Transverse colon (tissue), 4 donors: ENCODE measurements around the gene S100A9.

Experiments used
- POLR2AphosphoS5 ChIP-seq, 3 donors: sonication (generic); formaldehyde crosslinking; IDR thresholded peaks; one replicate each; pipeline ENCODE4 v1.6.1; 2016; ENCODE audit warnings: antibody characterized with exemption in 3 of 3
- TF ChIP-seq, protein P1 (sequence below), 5 experiments: fragments of 200-600 bp in 3 of 5; fragments of 450-650 bp in 2 of 5; sonication (generic) in 3 of 5; IDR thresholded peaks; 1 replicate in 2 of 5; 2 replicates in 3 of 5; pipeline ENCODE4 v1.5.1; 2016 to 2017; ENCODE audit warnings: antibody characterized with exemption in 5 of 5, inconsistent platforms in 3 of 5, mild to moderate bottlenecking in 2 of 5, moderate library complexity in 1 of 5

DNA sequence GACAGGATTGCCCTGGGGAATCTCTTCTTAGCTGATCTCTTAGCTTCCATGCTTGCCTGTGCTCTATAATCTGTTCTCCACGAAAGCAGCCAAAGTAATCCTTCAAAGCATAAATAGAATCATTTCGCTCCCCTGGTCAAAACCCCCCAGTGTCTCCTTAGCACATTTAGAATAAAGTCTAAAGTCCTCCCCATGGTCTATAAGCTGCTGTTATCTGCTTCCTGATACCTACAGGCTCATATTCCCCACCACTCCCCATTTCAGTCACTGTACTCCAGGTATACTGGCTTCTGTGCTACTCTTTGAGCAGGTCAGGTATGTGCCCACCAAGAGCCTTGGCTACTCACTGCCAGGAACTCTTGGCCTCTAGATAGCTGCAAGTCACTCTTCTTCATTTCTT is 14.9 kb downstream of the S100A9 start:
- TF ChIP-seq, protein P1, sequence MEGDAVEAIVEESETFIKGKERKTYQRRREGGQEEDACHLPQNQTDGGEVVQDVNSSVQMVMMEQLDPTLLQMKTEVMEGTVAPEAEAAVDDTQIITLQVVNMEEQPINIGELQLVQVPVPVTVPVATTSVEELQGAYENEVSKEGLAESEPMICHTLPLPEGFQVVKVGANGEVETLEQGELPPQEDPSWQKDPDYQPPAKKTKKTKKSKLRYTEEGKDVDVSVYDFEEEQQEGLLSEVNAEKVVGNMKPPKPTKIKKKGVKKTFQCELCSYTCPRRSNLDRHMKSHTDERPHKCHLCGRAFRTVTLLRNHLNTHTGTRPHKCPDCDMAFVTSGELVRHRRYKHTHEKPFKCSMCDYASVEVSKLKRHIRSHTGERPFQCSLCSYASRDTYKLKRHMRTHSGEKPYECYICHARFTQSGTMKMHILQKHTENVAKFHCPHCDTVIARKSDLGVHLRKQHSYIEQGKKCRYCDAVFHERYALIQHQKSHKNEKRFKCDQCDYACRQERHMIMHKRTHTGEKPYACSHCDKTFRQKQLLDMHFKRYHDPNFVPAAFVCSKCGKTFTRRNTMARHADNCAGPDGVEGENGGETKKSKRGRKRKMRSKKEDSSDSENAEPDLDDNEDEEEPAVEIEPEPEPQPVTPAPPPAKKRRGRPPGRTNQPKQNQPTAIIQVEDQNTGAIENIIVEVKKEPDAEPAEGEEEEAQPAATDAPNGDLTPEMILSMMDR (IDR thresholded peaks at IDR 0.05): no peak
- no peak for TF ChIP-seq POLR2AphosphoS5 (IDR thresholded peaks at IDR 0.05)
